Transverse colon (tissue), 3 donors: ENCODE measurements around the gene ALAD.

Source experiments
- CTCF ChIP-seq, 5 experiments: fragments of 200-600 bp in 3 of 5; fragments of 450-650 bp in 2 of 5; sonication (generic) in 3 of 5; IDR thresholded peaks; 1 replicate in 2 of 5; 2 replicates in 3 of 5; pipeline ENCODE4 v1.5.1; 2016 to 2017; ENCODE audit warnings: antibody characterized with exemption in 5 of 5, inconsistent platforms in 3 of 5, mild to moderate bottlenecking in 2 of 5, moderate library complexity in 1 of 5
- EP300 ChIP-seq: sonication (generic); formaldehyde crosslinking; IDR thresholded peaks from one replicate; pipeline ENCODE4 v1.6.1; 2017; ENCODE audit warnings: antibody characterized with exemption, low read depth

GRCh38 chr9:113444736-113445135, 43.7 kb upstream of the ALAD start:
- TF ChIP-seq EP300 (no peak), CTCF (IDR thresholded peaks at IDR 0.05) (no peak)
